Raji (cell line): ENCODE measurements around the gene SPATA22.

ENCODE experiments used
- POLR2A ChIP-seq: IDR thresholded peaks from 2 replicates; pipeline ENCODE4 v1.6.1; 2011; ENCODE audit warnings: low read depth, low read length, control low read depth; ENCODE audit not compliant: insufficient read depth

Gene SPATA22, protein sequence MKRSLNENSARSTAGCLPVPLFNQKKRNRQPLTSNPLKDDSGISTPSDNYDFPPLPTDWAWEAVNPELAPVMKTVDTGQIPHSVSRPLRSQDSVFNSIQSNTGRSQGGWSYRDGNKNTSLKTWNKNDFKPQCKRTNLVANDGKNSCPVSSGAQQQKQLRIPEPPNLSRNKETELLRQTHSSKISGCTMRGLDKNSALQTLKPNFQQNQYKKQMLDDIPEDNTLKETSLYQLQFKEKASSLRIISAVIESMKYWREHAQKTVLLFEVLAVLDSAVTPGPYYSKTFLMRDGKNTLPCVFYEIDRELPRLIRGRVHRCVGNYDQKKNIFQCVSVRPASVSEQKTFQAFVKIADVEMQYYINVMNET

DNA sequence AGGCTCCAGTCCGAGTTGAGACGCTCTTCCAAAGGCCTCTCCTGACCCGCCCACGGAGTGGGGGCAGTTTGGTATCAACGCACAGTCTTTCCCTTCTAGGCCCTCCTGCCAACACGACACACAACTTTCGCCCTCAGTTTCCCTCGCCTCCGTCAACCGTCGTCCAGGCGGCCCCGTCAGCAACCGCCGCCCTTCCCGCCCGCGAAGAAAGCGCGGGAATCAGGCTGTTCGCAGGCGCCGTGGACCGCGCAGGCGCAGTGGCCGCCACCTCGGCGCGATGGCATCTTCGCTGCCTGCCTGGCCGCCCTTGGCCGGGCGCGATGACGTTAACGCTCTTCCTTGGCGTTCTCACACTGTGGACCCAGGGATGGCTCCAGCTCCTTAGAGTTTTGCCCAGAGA, at the start of gene SPATA22:
TSS of gene SPATA22 (minus strand) at position 221 of the 400 bp plus-strand sequence. CDS start 2,494 bp downstream, outside the sequence.
- no peak for TF ChIP-seq POLR2A

DNA sequence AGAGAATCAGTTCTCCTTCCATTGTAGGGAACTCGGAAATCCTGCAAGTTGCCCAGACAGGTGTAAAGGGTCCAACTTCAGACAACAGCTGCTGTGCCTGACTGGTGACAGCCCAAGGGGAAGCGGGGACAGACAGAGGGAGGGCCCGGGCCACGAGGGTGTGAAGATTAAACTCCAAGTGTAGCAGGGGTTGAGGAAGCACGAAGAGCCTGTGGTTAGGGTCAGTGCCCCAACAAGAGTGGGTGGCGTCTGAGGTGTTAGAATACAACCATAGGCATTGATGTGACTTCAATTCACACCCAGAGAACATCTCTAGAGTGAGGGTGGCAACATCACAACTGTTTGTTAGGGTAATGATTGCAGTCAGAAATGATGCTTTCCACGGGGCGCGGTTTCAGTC, 43.3 kb upstream of the SPATA22 start:
- no peak for TF ChIP-seq POLR2A

DNA sequence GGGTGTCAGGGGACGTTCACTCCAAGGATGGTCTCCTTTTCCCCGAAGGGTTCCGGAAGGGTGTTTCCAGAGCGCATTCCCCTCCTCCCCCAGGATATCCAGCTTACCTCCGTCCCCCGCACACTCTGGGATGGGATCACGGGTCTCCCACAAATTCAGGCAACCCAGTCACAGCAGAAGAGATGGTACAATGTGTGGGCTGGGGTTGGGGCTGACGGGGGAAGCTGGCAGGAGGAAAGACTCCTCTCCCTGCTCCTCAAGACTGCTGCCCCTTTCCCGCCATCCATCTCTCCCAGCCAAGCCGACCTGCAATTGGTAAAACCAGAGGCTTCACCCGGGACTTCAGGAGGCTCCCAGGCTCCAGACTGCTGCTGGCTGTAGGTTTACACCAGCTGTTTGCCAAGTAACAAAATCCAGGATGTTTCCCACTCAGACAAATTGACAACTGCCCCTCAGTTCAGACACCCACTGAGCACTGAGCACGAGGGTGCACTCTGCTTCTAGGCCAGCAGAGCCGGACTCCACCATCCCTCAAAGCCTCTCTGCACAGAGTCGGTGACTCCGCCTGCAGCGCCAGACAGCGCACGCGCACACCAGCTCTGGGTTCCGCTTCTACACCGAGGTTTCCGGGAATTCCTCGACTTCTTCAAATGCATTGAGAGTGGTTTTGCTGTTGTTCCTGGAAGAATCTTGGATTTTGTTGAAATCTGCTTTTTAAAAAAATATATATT, 41.9 kb upstream of the SPATA22 start:
- TF ChIP-seq POLR2A = no peak

DNA sequence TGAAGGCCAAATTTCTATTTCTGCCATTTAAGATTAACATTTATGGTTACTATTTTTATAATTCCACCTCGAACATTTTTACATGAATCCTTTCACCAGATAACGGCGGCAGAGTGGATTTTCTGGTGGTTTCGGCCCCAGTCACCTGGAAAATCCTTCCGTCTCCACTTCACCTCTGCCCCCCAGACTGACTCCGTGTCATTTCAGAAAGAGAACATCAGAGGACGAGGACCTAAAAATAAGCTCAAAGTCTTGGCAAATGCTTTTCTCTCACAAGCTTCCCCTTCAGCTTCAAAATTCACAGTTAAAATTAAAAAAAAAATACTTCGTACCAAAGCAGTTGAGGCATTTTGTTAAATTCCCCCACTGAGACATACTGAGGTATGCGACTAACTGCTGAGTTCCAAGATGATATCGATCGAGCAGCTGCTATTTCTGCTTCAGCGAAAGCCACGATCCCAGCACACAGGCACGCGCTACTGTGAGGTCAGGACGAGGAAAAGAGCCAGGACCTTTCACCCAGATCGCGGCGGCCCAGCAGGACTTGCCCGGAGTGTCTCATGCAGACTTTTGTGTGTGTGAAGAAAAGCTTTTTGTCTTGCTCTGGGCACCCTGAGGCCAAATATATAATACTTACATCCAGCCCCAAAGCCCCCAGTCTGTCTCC, 41.0 kb upstream of the SPATA22 start:
- TF ChIP-seq POLR2A = no peak

DNA sequence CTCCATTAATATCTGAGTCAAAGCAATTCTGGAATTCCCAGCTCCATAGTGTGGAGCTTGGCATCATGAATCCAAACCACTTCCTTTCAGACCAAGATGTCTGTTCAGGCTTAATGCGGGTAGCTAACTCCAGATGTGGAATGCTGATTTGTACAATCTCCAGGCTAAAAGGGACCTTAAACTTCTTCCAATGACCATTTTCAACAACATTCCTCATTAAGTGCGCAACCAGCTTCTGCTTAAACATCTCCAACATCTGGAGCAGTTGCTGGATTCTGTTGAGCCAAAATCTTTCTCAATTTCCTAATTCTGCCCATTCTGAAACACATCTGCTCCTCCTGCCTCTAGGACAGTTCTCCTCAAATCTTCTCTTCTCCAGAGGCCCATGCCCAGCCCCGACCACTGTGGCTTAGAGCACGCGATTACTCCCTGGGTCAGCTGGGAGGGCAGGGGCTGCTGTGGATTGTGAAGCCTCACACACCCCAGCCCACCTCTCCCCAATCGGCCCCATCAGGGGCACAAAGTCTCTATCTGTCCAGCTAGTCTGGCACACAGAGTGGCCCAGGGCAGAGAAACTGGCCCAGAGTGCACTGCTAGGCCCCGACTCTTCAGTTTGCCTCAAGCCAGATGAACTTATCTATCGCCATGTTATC, 40.4 kb upstream of the SPATA22 start:
- TF ChIP-seq POLR2A = no peak

DNA sequence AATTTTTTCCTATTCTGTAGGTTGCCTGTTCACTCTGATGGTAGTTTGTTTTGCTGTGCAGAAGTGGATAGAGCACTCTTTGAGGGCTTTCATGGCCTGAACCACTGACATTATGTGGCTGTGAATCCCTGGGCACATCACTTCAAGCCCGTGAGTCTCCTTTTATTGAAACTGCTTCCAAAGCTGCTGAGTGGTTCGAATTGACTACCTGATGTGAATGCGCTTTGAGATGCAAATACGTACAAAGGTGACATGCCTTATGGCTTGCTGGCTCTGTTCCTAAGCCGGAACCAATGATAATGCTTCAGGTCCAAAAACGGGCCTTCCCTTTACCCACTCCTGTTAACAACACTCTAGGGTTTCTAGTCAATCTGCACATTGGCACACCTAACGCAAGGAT, 38.5 kb upstream of the SPATA22 start:
- no peak for TF ChIP-seq POLR2A

DNA sequence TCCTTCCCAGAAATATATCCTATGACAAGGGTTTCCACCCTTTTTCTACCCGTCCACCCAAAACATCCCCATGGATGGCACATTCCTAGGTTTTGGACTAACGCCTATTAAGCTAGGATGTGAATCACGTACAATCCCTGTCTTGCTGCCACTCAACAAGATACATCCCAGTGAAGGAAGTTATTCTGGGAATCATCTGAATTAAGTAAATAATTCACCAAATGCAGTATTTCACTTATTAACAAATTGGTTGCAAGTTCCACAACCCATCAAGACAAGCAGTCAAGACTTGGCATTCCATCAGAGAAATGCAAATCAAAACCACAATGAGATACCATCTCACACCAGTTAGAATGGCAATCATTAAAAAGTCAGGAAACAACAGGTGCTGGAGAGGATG, 36.2 kb upstream of the SPATA22 start:
- TF ChIP-seq POLR2A = no peak

DNA sequence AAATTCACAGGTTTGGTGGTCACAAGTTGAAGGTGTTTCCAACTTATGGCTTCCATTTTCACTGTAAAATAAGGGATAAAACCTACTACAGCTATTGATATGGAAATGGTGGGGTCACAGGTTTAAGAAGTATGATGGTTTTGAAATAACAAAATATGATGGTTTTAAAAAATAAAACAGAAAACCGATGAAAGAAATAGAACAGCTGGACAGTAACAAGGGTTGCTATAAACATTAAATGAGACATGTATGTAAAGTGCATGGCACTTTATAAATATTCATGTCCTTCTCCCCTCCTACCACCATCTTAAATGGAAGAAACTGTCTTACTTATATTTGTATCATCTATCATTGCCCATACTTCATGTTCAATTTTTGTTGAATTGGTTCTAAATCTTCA, 35.5 kb upstream of the SPATA22 start:
- TF ChIP-seq POLR2A = no peak

DNA sequence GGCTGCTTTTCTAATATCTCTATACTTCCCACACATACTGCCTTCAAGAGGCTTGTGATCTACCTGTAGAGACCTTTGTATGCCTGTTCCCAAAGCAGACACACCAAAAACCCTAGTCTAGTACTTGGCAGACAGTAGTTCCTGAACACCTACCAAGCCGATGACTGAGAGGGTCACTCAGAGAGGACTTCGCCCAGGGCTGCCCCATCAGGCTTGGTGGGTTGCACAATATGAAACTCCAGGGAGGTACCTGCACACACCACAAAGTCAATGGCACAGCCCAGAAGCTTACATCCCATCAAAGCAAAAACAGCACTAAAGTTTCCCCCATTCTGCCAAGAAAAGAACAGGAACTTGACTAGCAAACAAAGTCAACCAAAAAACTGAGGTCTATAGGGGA, 34.4 kb upstream of the SPATA22 start:
- TF ChIP-seq POLR2A = no peak

DNA sequence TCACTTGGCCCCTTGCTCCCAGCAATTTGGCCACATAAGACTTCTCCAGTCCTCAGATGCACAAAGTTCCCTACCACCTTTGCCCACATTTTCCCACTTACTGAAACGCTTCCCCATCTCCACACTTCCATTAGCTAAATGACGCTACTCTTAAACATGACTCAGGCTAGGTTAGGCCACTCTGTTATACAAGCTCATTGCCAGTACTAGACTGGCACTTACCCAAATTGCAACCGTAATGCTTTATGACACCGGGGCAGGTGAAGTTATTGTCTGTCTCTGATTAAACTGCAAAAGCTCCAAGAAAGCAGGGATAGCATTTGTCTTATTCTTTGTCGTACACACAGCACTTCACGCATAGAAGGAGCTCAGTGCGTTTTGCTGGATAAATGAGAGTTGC, 33.4 kb upstream of the SPATA22 start:
- no peak for TF ChIP-seq POLR2A

DNA sequence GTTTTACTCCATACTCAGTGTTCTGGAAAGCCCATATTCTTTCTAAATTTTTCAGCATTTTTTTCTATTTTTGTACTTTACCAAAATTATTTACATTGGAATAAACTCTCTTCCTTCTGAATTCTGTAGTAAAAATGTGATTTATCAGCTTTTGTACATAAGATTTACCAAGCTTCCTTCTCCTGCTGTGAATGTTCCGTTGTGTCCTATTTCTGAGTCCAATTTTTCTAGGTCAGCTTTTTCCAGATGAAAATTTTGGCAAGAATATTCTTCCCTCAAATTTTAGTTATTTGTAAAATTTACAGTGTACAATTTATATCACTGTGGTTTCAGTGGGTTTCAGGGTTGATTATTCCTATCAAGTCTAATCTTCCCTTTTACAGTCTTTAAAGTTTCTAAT, 31.7 kb upstream of the SPATA22 start:
- TF ChIP-seq POLR2A = no peak

DNA sequence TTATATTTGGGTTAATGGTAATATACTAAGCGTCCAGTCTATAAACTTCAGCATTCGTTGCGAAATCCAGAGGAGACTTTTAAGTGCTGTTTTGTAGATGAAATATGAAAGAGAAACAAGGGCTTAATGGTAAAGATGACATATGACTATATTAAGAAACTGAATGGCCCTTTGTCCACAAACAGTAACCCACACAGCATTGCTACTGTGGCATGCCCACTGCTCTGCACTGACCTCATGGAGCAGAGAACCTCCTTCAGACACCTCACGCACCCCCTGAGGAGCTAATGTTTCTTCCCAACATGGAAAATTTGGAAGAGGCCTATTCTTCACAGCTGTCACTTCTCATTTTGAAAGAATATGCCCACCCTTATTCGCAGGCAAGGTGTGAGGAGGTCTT, 30.8 kb upstream of the SPATA22 start:
- TF ChIP-seq POLR2A = no peak

DNA sequence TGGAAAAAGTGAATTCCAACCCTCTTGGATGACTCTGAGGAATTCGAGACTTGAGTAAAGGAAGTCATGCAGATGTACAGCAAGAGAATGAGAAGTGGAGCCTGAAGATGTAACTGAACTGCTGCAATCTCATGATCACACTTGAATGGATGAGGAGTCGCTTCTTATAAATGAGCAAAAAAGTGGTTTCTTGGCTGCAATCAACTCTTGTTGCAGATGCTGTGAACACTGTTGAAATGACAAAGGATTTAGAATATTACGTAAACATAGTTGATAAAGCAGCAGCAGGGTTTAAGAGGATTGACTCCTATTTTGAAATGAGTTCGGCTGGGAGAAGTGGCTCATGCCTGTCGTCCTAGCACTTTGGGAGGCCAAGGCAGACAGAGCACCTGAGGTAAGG, 29.7 kb upstream of the SPATA22 start:
- no peak for TF ChIP-seq POLR2A

DNA sequence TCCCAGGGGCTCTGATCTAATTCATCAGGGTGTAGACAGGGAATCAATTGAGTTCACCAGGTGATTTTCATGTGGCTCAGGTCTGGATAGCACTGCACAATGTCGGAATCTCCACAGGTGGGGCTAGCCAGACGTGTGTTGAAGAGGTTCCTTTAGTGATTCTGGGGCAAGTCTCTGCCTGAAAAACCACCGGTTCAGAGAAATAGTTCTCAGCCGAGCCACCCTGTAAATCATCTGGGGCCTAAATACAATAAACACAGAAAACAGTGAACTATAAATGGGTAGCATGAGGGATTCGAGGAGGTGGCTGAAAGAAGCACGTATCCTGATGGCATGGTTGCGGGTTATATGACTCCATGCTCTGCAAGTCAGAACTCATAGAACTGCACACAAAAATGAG, 25.5 kb upstream of the SPATA22 start:
- TF ChIP-seq POLR2A = no peak

DNA sequence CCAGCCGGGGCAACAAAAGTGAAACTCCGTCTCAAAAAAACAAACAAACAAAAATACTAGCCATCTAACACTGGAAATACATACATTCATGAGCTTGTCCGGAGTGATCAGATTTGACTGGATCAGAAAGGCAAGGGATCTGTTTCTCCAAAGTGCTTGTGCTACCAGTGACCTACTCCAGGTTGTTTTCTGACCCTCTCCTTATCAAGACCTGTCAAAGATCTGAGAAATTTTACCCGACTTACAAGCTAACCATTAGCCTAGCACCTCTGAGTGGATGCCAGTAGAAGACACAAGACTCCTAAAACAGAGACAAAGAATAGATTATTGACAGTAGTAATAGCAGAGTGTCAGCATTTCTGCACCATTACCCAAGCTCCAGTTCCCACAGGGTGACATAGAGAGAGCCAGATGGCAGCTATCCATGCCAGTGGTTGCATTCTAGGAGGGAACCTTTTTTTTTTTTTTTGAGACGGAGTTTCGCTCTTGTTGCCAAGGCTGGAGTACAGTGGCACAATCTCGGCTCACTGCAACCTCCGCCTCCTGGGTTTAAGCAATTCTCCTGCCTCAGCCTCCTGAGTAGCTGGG, 14.0 kb upstream of the SPATA22 start:
- no peak for TF ChIP-seq POLR2A
